HL-60/S4 (cell line): ENCODE measurements around the gene RBM17.
"Not testable (repeated sequence)": the region's sequence is repeated elsewhere in the genome, so short reads cannot be mapped to it uniquely, and the experiment has no call there.

Experiments
- in situ Hi-C: fragments of 300-500 bp; cut with MboI; formaldehyde crosslinking; loops from 2 replicates; pipeline ENCODE4 v1.14.3; 2022; ENCODE audit warnings: low sequenced_read_pairs

Gene RBM17

DNA sequence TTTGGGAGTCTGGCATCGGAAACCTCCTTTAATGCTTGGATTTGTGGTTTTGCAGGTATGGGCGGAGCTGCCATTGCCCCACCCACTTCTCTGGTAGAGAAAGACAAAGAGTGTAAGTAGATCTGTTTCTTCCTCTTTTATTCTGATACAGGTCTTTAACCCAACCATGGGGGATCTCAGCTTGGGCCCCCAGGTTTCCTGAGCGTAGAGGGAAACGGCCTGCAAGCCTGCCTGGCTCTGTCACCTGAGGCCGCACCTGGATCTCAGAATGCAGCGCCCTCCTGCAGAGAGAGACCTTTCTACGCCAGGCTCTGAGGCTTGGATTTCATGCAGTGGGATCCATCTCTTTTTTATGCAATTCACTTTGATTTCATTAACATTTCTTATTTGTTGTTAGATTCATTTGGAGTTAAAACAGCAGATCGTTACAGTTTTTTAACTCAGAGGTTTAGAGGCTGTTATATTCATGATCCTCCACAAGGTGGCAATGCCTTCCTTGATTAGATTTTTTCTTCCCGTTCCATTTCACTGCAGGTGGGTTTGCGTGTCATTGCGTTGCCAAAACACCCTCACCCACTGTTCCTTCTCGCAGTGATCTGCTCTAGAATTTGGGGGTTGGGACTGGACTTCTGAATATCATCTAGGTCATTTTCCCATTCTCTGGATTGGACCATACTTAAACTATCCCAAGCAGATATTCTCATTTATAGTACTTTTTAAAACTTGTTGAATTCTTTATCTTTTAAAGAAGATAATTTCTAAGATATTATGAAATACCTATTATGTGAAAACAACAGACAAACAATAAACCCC is 20.0 kb downstream of the RBM17 start:
- in situ Hi-C loops = loop anchor here (10.0 kb wide), 1 partner anchor 286 kb away; no protein-coding TSS in a partner anchor

DNA sequence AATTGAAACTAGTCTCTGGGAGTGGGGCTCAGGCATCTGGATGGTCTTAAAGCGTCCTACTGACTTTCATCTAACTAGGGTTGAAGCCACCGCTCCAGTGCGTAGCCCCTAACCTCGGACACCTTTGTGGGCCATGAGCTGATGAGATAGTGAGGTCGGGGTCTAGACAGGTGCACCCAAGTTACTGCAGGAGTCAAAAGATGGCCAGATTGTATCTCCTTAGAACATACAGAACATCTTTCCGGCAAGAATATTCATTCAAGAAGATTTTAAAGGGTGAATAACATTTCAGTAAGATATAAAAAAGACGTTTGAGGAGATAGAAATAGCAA is 20.6 kb downstream of the RBM17 start:
- in situ Hi-C loops = loop anchor here (10.0 kb wide), 1 partner anchor 285 kb away; no protein-coding TSS in a partner anchor

DNA sequence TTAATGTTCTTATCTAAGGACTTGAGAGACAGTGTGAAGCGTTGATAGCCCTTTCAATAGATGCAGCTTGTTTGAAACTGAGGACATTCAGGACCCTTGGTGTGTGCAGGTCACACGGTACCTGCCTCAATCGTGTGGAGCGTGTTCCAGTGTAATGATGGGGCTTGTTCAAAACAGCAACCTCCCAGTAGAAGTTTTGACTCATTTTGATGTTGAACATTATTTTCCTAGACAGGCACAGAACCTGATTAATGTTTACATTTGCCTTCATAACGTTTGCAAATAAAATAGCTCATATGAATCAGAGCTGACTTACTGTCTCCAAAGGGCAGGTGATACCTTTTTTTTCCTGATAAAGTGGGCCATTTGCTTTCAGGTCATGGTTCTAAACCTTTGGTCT is 21.3 kb downstream of the RBM17 start:
- in situ Hi-C loops = no loop called here

DNA sequence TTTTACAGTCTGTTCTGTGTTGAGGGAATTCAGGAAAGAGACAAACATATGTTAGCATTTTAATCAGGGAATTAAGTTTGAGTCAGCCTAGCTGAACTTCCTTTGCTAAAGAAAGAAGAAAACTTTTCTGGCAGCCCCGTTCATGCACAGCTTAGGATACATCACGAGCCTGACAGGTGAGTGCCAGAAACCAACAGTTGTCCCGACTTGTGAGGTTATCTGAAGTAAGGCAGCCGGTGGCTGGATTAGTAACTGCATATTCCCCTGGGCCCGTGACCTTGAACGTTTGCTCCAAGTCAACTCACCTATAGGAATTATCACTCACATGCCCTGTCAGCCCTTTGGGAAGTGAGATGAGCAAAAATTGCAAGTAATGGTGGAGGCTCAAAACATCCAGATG is 24.1 kb downstream of the RBM17 start:
- in situ Hi-C loops = no loop called here

DNA sequence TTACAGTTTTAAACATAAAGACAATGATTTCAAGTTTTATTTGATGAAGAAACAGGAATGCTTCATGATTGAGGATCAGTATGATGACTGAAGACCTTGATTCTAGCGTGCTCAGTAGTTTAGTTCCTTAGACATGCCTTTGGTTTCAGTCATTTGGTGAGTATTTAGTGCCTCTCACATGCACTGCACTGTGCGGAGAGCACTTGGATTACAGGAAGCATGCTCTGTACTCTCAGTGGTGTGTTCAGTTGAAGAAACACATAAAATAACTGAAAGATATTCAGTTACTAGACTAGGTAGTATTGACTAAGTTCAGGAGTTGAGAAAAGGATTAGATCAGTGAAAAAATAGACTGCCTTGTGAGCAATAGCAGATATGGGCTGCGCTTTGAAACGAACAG is 25.5 kb downstream of the RBM17 start:
- in situ Hi-C loops = no loop called here

DNA sequence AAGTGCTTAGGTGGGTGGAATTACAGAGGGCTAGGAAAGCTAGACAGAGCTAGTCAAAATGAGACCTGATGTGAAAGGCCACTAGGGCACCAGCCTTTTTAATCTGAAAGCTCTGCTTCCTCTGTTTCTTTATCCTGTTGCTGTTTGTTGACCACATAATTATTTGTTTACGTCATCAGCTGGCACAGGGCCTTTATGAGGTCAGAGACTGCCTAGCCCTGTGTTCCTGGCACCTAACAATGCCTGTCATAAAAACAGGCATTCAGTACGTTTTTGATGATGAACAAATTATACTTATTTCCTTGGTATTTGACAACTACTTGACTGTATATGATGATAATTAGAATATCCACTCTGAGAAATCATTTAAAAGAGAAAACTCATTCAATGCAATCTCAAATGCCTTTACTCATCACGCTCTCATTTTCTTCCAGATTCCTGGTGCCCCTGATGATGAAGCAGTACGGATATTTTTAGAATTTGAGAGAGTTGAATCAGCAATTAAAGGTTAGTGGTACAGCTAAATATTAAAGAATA is 26.0 kb downstream of the RBM17 start:
- in situ Hi-C loops = no loop called here

DNA sequence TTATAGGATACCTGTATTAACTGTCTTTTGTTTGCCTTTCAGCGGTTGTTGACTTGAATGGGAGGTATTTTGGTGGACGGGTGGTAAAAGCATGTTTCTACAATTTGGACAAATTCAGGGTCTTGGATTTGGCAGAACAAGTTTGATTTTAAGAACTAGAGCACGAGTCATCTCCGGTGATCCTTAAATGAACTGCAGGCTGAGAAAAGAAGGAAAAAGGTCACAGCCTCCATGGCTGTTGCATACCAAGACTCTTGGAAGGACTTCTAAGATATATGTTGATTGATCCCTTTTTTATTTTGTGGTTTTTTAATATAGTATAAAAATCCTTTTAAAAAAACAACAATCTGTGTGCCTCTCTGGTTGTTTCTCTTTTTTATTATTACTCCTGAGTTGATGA is 26.6 kb downstream of the RBM17 start:
- in situ Hi-C loops = no loop called here

DNA sequence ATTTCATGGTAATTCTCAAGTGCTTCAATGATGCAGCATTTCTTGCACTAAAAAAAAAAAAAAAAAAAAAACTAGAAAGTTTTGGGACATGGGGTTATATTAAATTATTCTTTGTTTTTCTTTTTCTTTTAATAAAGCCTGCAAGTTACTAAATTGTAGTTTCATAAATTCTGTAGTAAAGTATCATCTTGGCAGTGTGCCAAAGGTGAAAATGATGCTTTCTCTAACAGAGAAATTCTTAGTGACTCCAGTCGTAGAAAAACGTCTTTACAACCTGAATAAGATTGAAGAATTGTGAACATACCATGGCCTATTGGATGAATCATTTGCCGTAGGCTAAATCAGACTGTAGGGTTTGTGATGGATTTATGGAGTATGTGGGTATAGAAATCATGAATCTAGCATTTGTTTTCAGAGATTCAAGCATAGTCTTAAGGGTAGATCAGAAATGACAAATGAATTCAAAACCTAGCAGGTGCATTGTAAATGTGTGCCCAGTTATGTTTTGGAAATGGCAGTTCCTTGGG is 27.1 kb downstream of the RBM17 start:
- in situ Hi-C loops = no loop called here

DNA sequence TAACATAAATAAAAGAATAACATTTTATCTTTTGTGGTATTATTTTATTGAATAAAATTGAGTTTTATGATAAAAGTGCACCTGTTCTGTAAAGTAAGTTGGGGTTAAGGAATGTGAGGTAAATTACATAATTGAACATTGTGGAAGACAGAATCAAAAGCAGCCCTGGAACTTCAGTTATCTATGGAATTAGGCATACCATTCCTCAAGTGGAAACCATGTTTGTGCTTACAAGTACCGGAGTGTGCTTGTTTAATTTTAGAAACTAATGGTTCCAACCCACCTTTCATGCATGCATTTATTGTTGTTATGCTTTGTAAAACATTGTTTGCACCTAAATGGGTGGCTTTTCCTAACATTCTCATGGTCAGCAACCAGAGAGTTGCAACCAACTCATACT is 28.0 kb downstream of the RBM17 start:
- in situ Hi-C loops = no loop called here

DNA sequence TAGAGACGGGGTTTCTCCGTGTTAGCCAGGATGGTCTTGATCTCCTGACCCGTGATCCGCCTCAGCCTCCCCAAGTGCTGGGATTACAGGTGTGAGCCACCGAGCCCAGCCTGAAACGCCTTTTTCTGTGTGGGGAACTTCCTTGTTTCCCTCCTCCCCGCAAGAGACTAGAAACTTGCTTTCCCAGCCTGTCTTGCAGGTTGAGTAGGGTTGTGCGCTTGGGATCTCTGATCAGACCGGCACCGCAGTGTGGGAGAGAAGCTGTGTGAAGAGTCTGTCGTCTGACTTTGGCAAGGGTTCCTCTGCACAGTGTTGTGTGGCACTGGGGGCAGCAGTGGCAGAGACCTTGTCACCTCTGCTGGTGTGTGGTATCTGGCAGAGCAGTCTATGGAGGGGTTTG is 28.9 kb downstream of the RBM17 start:
- in situ Hi-C loops = no loop called here

DNA sequence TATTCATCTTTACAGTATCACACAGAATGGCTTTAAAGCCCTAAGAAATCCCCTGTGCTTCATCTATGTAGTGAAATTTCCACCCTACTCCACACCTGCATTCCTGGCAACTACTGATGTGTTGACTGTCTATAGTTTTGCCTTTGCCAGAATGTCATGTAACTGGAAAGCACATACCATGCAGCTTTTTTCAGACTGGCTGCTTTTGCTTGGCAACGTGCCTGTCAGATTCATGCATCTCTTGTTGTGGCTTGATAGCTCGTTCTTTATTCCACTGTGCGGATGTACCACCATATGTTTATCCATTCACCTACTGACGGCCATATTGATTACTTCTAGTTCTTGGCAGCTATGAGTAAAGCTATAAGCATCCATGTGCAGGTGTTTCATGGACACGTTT is 30.6 kb downstream of the RBM17 start:
- in situ Hi-C loops = no loop called here

DNA sequence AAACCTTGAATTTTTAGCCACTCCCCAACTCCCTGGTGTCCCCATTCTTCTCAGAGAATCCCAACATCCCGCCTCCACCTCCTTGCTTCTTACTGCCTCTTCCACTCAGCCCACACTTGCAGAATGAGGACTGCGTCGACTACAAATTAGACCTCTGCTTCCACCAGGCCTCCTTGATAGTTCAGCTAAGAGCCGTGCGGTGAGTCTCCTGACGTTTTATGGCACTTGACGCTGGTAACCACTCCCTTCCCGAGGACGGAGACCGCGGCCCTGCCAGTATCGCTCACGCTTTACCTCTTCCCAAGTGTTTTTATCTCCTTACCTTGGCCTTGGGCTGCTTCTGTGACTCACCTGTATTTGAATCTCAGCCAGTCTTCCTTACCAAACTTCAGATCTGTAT is 31.1 kb downstream of the RBM17 start:
- in situ Hi-C loops = no loop called here

DNA sequence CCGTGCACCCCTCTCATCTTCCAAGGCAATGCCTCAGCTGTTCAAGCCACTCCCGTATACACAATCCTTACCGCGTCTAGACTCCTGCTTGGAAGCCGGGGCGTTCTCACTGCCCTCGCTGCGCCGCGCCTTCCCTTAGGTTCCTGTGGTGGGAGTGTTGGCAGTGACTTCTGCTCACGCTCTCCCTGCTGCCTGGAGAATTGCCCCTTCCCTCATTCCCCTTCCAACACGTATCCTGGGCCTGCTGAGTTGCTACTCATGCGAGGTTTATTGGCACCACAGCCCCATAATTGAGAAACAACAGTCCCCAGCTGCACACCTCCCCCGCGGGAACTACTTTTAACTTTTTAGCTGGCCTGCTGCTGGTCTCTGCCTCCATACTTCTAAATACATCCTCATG is 31.9 kb downstream of the RBM17 start:
- in situ Hi-C loops = no loop called here

DNA sequence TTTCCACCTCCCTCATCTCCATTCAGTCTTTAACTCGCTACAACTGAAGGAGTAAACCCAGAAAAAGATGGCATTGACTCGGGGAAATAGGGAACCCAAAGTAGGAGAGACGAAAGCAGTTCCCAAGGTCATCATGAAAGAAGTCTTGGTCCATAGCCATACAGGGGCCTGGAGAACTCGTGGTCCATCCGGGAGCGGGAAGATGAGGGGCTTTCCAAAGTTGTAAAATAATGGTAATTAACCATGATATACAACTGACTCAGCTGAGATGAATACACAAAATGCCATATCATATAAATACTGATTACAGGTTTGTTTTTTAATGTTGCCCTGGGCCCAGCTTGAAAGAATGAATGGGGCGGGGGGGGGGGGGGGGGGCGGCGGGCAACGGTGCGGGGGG is 32.3 kb downstream of the RBM17 start:
- in situ Hi-C loops = no loop called here

DNA sequence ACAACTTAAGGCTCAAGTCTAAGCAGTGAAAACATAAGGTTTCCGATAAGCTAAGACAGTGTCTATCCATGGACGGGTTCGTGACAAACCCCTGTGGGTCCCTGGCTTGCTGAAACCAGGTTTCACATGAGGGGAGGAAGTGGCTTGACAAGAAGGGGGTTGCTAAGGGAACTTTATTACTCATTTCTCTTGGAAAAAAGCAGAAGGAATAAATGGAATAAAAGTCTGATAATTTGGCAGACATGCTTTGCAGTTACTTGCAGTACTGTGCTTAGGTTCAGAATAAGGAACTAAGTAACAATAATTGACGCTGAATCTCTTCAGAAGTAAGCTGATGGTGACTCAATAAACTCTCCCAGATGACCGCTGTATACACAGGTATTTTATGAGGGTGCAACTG is 34.7 kb downstream of the RBM17 start:
- in situ Hi-C loops = no loop called here

DNA sequence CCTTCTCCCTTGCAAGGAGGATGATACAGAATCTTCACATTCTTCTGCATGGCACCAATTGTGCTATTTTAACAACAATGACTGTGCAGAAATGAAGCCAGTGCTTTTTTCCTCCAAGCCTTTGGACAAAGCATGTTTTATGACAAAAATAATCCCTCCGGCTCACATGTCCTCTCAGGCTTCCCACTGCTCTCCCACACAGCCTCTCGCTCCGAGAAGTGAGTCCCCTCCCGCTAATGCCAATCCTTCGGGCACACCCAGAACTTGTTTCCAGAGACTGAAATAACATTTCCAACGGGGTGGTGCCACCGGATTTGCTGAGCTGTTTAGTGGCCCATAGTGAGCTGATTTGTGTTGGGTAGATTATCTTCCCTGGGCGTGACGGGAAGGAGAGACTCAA is 35.8 kb downstream of the RBM17 start:
- in situ Hi-C loops = no loop called here

DNA sequence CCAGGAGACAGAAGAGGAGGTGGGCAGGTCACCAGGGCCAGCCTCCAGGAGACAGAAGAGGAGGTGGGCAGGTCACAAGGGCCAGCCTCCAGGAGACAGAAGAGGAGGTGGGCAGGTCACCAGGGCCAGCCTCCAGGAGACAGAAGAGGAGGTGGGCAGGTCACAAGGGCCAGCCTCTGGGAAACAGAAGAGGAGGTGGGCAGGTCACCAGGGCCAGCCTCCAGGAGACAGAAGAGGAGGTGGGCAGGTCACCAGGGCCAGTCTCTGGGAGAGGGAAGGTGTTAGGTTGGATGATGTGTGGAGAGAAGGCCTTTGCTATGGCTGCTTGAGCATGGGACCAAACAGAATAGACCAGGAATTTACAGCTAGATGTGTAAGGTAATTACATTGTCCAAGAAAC is 38.6 kb downstream of the RBM17 start:
- in situ Hi-C loops = not testable (repeated sequence)

DNA sequence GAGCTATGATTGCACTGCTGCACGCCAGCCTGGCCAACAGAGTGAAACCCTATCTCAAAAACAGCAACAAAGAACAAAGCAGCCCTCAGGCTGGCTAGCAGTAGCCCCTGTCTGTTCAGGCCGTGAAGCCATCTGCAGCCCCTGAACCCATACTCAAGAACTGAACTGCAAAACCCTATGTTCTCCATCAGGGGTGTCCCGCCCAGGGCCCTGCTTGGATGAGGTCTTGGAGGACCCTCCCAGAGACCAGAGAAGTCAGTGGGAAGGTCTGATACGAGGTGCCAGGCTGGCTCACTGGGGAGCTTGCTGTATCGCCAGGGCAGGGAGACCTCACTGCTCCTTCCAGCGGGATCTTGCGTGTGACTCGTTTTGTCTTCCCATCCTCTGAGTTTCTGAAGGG is 39.3 kb downstream of the RBM17 start:
- in situ Hi-C loops = no loop called here

DNA sequence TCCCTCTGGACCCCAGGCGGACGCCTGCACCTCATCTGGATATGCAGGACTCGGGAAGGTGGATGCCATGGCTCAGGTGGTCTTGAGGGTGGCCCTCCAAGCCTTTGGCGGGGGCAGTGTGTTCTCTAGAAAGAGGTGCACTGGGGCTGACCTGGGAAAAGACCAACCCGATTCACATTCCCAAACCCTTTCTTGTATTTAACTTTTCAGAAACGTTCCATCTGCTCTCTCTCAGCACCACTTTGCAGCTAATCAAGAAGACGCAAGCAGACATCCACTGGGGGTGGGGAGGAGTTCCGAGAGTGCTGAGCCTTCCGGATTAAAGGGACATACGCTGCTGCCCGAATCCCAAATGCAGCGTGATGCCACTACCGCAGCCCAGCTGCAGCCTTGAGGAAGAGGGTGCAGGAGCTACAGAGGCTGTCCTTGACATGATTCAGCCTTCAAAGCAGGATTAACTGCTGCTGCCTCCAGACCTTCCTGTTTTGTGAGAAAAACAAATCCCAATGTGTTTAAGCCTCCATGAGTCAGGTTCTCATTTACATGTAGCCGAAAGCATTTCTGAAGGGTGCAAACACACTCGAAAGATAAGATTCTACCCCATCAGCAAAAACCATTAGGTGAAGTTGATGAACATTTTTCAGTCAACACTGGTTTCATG is 39.9 kb downstream of the RBM17 start:
- in situ Hi-C loops = no loop called here

DNA sequence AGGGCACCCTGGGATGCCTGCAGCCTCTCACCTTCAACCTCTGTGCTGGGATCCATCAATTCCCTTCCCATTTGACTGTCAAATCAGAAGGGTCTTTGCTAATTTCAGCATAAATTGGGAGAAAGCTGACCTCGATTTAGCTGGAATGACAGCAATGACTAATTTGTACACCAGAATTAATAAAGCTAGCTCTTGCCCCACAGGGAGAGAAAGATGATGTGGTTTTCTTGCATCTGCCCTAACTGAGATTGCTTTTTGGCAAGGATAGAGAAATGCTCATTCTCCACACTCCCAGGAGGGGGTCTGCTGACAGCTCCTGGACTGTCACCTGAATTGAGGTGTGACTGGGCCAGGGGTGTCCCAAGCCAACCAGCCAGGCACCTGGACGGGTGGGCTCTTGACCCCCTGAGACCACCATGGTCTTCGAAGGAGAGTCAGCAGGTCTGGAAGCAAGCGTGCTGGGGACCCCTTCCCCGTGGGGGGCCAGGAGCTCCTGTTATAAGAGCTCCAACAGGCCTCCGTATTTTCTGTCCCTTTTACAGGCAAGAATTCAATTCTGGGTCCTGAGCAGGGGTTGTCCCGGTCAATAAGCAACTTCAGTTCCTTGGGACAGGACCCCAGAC is 42.1 kb downstream of the RBM17 start:
- in situ Hi-C loops = no loop called here

DNA sequence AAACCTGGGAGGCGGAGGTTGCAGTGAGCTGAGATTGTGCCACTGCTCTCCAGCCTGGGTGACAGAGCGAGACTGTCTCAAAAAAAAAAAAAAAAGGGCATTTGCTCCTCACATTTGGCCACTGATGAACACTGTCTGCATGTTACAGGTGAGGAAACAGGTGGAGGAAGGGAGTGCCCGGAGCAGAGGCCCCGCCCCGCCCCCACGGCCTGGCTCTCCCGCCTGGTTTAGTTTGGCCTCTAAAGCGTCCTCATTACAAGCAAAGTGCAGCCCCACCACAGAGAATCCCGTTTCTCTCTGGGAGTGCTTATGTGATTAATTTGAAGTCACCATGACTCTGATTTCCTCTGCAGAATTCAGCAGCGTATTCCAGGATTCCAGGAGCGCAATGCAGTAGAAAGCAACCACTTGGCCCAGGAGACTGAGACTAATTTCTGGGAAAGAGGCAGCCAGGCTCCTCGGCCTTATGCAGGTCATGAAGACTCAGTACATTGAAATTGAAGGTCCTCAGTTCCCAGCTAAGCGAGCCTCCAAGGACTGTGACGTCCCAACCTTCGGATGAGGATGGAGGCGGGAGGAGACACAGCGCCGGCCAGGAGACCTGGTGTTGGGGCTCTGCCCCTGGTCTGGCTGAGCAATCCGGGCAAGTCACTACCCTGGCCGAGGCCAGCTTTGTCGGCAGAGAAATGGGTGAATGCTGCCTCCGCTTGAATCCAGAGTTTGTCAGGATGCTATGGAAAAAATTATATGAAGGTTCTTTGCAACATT is 44.7 kb downstream of the RBM17 start:
- in situ Hi-C loops = no loop called here
